NCI-H524 (cell line): ENCODE results near the gene FTH1.
"Not testable (repeated sequence)": the region's sequence is repeated elsewhere in the genome, so short reads cannot be mapped to it uniquely, and the experiment has no call there.

Source experiments
- DNase-seq, 2 experiments: peaks; one replicate each; lab custom pipeline; 2025; lab: John Stamatoyannopoulos, UW

Gene FTH1

DNA sequence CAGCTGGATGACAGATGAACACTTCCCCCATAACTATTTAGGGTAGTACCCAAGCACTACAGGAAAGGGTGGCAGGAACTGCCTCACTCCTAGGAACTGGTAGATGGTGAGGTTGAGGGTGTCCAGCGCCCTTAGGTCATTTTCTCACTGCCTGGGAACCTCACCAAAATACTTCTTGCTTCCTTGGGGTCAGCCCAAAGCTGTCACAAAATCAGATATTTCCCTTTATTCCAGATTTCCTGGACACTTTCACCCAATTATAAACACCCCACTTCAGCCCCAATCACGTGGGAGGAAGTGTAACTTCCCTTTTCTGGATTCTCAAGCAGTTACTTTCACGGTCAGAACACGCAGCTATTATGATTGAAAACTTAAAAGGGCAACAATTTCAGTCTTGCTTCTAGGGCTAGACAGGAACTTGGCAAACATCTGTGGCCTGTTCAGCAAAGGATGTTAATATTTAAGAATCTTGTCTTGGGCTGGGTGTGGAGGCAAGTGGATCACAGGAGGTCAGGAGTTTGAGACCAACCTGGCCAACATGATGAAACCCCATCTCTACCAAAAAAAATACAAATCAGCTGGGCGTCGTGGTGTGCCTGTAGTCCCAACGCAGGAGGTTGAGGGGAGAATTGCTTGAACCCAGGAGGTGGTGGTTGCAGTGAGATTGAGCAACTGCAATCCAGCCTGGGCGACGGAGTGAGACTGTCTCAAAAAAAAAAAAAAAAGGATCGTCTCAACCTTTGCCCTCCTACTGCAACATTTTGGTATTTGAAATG lies 4.0 kb downstream of the FTH1 start:
- no peak for DNase-seq

DNA sequence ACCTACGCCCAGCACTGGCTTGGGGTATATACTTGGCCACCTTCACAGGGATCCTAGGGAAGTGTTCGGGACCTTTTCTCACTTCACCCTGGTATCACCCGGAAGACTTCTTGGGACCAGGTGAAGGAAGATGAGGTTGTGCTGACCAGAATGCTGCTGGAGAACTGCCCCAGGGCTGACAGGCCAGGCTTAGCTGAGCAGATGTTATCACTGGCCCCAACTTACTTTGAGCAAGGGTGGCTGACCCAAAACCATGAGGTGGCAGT lies 4.5 kb downstream of the FTH1 start:
- no peak for DNase-seq

- no peak for DNase-seq
Observed at GRCh38 chr11:61962213-61963015, 5.0 kb downstream of the FTH1 start.

GRCh38 chr11:61961570-61962212 lies 5.7 kb downstream of the FTH1 start:
- DNase-seq = no peak

DNA sequence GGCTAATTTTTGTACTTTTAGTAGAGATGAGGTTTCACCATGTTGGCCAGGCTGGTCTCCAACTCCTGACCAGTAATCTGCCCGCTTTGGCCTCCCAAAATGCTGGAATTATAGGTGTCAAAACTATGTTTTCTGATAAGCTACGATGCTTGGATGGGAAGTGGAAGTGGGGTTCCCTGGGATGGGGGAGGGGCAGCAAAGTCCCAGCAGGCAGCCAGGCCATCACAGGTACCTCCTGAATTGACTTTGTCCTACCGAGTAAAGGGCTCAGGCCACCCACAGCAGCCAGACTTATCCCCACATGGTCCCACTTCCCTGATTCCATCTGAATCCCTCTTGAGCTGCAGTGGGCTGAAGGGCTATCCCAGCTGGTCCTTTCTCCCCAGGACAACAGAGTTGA lies 6.9 kb downstream of the FTH1 start:
- no peak for DNase-seq

DNA sequence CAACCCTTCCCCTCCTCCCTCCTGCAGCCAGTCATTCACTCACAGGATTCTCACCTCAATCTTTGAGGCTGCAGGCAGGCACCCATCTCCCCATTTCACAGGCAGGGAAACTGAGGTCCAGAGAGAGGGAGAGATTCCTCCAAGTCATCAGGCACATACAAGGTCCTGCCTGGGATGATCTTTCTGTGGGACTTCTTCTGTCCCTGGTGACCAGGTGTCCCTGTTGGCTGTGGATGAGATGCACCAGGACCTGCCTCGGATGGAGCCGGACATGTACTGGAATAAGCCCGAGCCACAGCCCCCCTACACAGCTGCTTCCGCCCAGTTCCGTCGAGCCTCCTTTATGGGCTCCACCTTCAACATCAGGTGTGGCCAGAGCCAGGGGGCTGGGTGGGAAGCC lies 7.8 kb downstream of the FTH1 start:
- DNase-seq = no peak

GRCh38 chr11:61959114-61959513 lies 8.3 kb downstream of the FTH1 start:
- no peak for DNase-seq

GRCh38 chr11:61958590-61958989 lies 8.8 kb downstream of the FTH1 start:
- DNase-seq = no peak

DNA sequence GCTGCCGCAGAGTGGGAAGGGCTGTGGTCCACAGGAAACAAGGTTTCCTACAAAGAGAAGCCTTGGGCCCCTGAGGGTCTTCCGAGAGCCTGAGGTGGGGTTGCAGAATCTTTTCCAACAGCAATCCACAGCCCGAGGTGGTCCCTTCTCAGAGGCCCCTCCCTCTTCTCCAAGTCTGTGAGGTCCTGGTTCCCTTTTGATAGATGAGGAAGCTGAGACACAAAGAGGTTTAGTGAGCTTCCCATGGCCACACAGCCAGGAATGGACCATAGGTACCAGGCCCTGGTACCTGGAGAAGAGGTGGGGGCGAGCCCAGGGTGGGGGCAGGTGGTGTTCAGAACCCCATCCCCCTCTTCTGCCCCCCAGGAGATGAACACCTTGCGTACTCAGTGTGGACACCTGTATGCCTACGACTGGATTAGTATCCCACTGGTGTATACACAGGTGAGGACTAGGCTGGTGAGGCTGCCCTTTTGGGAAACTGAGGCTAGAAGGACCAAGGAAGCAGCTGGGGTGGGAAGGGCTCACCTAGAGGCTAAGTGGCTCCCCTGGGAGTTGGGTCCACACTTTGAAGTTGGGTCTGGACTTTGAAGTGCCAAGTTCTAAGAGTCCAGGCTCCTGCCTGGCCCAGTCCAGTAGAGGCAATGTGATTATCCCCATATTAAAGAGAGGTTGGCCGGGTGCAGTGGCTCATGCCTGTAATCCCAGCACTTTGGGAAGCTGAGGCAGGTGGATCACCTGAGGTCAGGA lies 10.2 kb downstream of the FTH1 start:
- no peak for DNase-seq

DNA sequence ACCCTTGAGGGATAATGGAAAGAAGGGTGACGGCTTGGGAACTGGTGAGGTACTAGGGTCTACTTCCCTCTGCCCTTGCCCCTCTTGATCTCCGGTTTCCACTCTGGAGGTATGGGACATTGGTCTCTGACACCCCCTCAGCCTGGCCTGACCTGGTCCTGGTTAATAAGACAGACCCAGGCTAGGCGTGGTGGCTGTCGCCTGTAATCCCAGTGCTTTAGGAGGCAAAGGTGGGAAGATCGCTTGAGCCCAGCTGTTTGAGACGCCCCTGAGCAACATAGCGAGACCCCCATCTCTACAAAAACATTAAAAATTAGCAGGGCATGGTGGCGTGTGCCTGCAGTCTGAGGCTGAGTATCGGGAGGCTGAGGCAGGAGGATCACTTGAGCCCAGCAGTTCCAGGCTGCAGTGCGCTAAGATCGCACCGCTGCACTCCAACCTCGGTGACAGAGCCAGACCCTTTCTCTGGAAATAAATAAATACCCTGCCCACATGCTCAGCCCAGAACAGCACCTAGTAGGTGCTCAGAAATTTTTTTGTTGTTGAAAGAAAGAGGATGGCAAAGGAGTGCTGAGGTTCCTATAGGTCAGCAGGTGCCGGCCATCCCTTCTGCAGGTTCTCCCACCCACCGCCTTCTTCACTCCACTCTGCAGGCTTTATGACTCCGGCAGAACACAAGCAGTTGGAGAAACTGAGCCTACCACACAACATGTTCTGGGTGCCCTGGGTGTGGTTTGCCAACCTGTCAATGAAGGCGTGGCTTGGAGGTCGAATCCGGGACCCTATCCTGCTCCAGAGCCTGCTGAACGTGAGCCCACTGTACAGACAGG lies 11.0 kb downstream of the FTH1 start:
- no peak for DNase-seq

DNA sequence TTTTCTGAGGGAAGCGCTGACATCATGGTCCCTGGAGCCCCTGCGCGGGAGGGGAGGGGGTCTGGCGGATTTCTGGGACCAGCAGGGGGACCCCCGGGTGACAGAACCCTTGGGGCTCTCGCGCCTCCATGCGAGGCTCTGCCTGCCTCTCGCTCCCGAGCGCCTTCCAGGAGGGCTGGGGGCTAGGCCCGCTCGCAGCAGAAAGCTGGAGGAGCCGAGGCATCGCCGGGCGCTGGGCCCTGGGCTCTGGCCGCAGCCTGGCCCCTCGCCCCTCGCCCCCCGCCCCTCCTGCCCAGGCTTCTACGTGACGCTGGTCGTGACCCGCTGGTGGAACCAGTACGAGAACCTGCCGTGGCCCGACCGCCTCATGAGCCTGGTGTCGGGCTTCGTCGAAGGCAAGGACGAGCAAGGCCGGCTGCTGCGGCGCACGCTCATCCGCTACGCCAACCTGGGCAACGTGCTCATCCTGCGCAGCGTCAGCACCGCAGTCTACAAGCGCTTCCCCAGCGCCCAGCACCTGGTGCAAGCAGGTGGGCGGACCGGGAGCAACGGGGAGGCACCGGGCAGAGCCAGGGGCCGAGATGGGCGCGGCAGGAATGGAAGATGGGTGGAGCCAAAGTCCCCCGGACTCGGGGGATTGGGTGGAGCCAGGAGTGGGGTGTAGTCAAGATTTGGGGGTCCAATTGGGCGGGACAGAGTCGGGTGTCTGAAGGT lies 11.9 kb downstream of the FTH1 start:
- peak in 1 of 2 experiments; percentile 25 for DNase-seq

DNA sequence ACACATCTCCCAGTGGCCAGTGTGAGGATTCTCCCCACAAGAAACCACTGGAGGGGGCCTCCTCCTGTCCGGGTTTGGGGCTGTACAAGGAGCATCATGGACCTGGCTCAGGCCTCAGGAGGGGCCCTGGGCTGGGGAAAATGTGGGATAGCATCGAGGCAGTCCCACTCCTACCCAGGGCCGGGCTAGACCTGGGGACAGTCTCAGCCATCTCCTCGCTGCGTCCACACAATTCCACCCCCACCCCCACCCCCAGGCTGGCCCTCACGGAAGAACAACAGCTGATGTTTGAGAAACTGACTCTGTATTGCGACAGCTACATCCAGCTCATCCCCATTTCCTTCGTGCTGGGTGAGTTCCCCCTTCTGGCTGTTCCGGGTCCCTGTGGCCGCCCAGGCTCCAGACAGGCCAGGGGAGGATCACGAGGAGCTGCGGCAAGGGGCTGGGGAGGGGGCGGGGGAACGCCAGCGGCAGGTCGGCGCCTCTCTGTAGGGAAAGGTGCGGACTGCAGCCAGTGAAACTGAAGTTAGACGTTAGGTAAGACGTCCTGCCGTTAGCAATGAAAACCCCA lies 12.5 kb downstream of the FTH1 start:
- peak in 1 of 2 experiments; percentile 41 for DNase-seq

DNA sequence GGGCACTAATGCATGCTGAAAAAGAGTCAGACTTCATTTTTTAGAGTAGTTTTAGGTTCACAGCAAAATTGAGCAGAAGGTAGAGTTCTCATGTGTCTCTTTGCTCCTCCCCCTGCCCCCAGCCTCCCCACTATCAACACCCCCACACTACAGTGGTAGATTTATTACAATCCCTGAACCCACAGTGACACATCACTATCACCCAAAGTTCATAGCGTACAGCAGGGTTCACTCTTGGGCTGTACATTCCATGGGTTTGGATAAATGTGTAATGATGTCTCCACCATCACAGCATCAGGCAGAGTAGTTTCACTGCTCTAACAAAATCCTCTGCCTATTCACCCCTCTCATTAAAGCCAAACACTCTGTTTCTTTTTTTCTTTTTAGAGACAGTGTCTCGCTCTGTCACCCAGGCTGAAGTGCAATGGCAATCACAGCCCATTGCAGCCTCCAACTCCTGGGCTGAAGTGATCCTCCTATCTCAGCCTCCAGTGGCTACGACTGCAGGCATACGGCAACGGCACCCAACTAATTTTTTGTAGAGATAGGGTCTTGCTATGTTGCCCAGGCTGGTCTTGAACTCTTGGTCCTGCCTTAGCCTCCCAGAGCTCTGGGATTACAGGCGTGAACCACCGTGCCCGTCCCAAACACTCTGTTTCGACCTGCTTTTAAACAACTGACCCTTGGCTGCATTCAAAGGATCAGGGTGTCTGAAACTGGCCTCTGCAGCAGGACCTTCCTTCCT lies 13.2 kb downstream of the FTH1 start:
- no peak for DNase-seq

GRCh38 chr11:61953632-61954031 lies 13.8 kb downstream of the FTH1 start:
- DNase-seq = not testable (repeated sequence)

- DNase-seq = no peak
Observed at GRCh38 chr11:61952882-61953281, 14.6 kb downstream of the FTH1 start.

DNA sequence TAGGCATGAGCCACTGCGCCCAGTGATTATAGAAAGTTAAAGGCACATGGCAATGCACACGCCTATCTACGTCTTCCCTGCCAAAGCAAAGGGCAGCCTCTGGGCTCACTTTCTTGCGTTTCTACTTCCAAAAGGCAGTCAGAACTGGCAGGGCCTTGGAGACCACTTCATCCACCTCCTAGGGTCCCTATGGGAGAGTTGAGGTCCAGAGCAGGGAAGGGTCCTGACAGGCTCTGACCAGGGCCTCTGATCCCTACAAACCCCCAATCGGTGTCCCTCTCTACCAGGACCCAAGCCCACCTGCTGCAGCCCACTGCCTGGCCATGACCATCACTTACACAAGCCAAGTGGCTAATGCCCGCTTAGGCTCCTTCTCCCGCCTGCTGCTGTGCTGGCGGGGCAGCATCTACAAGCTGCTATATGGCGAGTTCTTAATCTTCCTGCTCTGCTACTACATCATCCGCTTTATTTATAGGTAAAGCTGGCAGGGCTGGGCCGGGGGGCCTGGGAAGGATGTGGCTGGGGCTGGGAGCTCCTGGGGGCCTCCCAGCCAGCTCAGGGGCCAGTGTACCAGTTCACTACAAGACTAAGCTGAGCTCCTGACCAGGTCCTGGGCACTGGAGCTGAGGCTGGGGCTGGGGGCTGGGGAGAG lies 15.8 kb downstream of the FTH1 start:
- DNase-seq = no peak

DNA sequence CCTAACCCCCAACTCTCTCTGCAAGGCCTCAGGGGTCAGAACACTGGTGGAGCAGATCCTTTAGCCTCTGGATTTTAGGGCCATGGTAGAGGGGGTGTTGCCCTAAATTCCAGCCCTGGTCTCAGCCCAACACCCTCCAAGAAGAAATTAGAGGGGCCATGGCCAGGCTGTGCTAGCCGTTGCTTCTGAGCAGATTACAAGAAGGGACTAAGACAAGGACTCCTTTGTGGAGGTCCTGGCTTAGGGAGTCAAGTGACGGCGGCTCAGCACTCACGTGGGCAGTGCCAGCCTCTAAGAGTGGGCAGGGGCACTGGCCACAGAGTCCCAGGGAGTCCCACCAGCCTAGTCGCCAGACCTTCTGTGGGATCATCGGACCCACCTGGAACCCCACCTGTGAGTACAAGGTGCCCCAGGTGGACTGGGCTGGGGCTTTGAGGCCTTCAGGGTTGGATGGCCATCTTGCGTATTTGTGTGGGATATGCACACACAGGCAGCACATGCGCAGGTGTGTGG lies 17.3 kb downstream of the FTH1 start, which contains the start of gene BEST1:
Gene BEST1, plus strand, starts transcription at position 317 of the 513 bp plus-strand sequence. CDS start 1,456 bp downstream, outside the sequence.
- no peak for DNase-seq

DNA sequence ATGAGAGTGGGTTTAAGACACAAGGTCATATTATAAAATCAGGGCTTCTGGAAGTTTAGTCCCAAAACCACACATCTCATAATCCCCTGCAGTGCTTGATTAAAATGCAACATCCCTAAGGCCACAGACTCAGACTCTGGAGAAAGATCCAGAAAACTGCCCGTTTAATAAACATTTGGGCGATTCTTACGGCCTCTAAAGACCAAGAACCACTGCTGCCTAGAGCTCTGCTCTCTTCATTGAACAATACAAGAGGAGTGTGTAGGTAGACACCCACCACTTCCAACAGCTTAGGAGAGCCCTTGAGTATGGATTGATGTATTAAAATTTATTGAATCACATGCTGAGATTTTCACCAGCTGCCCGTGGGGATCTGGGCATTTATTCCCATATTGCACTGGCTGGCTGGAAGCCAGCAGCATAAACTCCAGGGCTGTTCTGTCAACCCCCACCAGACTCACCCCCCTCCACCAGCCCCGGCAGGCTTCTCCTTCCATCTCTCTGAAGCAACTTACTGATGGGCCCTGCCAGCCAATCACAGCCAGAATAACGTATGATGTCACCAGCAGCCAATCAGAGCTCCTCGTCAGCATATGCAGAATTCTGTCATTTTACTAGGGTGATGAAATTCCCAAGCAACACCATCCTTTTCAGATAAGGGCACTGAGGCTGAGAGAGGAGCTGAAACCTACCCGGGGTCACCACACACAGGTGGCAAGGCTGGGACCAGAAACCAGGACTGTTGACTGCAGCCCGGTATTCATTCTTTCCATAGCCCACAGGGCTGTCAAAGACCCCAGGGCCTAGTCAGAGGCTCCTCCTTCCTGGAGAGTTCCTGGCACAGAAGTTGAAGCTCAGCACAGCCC lies 18.0 kb downstream of the FTH1 start:
- peak; percentile 95 to 98 for DNase-seq
